KOPT-K1 (cell line): ENCODE results near the gene ALOX15.

ENCODE experiments used
- H3K27ac ChIP-seq: fragments of 200-600 bp; sonication (generic); 2 replicates; pipeline ENCODE4 v1.5.1; 2016; ENCODE audit warnings: antibody characterized with exemption, mild to moderate bottlenecking, low read depth, low read length; ENCODE audit not compliant: poor library complexity, severe bottlenecking
- H3K36me3 ChIP-seq: fragments of 200-600 bp; sonication (generic); 2 replicates; pipeline ENCODE4 v1.5.1; 2017; ENCODE audit warnings: antibody characterized with exemption, mild to moderate bottlenecking, low read length, moderate library complexity; ENCODE audit not compliant: insufficient read depth
- H3K9me3 ChIP-seq: fragments of 200-600 bp; sonication (generic); 2 replicates; pipeline ENCODE4 v1.5.1; 2017; ENCODE audit warnings: antibody characterized with exemption, low read length, mild to moderate bottlenecking; ENCODE audit not compliant: insufficient read depth, poor library complexity, severe bottlenecking

Gene ALOX15

GRCh38 chr17:4584917-4585637 lies 56.4 kb downstream of the ALOX15 start:
- H3K9me3 ChIP-seq: no peaks in the 10 kb centered on the region
- no peak overlapping the region for H3K27ac ChIP-seq
- no peaks in the 10 kb centered on the region for H3K36me3 ChIP-seq

GRCh38 chr17:4584101-4584916 lies 57.2 kb downstream of the ALOX15 start, which contains the start of gene SMTNL2:
Gene SMTNL2 (plus strand): TSS chr17:4584529. CDS start chr17:4584606, 77 bp downstream.
- no peaks in the 10 kb centered on the region for H3K9me3 ChIP-seq
- H3K27ac ChIP-seq: no peak within 1 kb of the TSS
- no peaks in the 10 kb centered on the region for H3K36me3 ChIP-seq

- H3K9me3 ChIP-seq: no peaks in the 10 kb centered on the region
- H3K36me3 ChIP-seq: no peaks in the 10 kb centered on the region
- no peak overlapping the region for H3K27ac ChIP-seq
Observed at GRCh38 chr17:4583782-4584100, 57.7 kb downstream of the ALOX15 start.

- H3K27ac ChIP-seq: no peak overlapping the region
- no peaks in the 10 kb centered on the region for H3K36me3 ChIP-seq
- no peaks in the 10 kb centered on the region for H3K9me3 ChIP-seq
Observed at GRCh38 chr17:4583206-4583605, 58.3 kb downstream of the ALOX15 start.

- Histone ChIP-seq H3K9me3 (no peaks in the 10 kb centered on the region), H3K36me3 (no peaks in the 10 kb centered on the region), H3K27ac (no peak overlapping the region)
Observed at GRCh38 chr17:4582691-4583090, 58.8 kb downstream of the ALOX15 start.

GRCh38 chr17:4582101-4582501 lies 59.4 kb downstream of the ALOX15 start:
- Histone ChIP-seq H3K27ac (no peak overlapping the region), H3K9me3 (no peaks in the 10 kb centered on the region)

More at GRCh38 chr17:4582101-4582501, 59.4 kb downstream of the ALOX15 start:
- H3K36me3 ChIP-seq: no peaks in the 10 kb centered on the region
